Smooth muscle cell (in vitro differentiated cells): ENCODE results near the gene NCEH1. TPM values are rescaled to one million over a fixed set of nuclear protein-coding genes. Genes with fewer than 3 reads are reported as not detected.

Source experiments
- DNase-seq: peaks from one replicate; lab custom pipeline; 2025; ENCODE audit not compliant: unreplicated experiment; lab: John Stamatoyannopoulos, UW
- H2AFZ ChIP-seq: fragments of 200-600 bp; sonication (generic); 2 replicates; pipeline ENCODE4 v1.6.0; 2016; ENCODE audit warnings: antibody characterized with exemption, low read depth, mild to moderate bottlenecking
- H3F3A ChIP-seq: fragments of 200-600 bp; sonication (generic); 2 replicates; pipeline ENCODE4 v1.6.0; 2017; ENCODE audit warnings: antibody characterized with exemption, low read depth
- H3K27ac ChIP-seq: fragments of 200-600 bp; sonication (generic); 2 replicates; pipeline ENCODE4 v1.5.1; 2016; ENCODE audit warnings: low read depth, mild to moderate bottlenecking
- H3K27me3 ChIP-seq: fragments of 200-600 bp; sonication (generic); 2 replicates; pipeline ENCODE4 v1.6.1; 2016; ENCODE audit warnings: low read depth, mild to moderate bottlenecking
- H3K36me3 ChIP-seq: fragments of 200-600 bp; sonication (generic); 2 replicates; pipeline ENCODE4 v1.5.1; 2016; ENCODE audit warnings: low read depth
- H3K4me1 ChIP-seq: fragments of 200-600 bp; sonication (generic); 2 replicates; pipeline ENCODE4 v1.5.1; 2016; ENCODE audit warnings: low read depth
- H3K4me2 ChIP-seq: fragments of 200-600 bp; sonication (generic); 2 replicates; pipeline ENCODE4 v1.6.0; 2016; ENCODE audit warnings: mild to moderate bottlenecking
- H3K4me3 ChIP-seq: fragments of 200-600 bp; sonication (generic); 2 replicates; pipeline ENCODE4 v1.5.1; 2016; ENCODE audit warnings: mild to moderate bottlenecking
- H3K79me2 ChIP-seq: fragments of 200-600 bp; sonication (generic); 2 replicates; pipeline ENCODE4 v1.6.0; 2016; ENCODE audit warnings: low read depth, mild to moderate bottlenecking
- H3K9ac ChIP-seq: fragments of 200-600 bp; sonication (generic); 2 replicates; pipeline ENCODE4 v1.6.0; 2016; ENCODE audit warnings: low read depth
- H3K9me3 ChIP-seq: fragments of 200-600 bp; sonication (generic); replicated peaks from 2 replicates; pipeline ENCODE4 v1.5.1; 2016; ENCODE audit warnings: low read depth
- H4K20me1 ChIP-seq: fragments of 200-600 bp; sonication (generic); 2 replicates; pipeline ENCODE4 v1.6.0; 2016; ENCODE audit warnings: low read depth
- CTCF ChIP-seq: fragments of 200-600 bp; sonication (generic); IDR thresholded peaks from 2 replicates; pipeline ENCODE4 v1.5.1; 2017; ENCODE audit warnings: borderline replicate concordance, mild to moderate bottlenecking, antibody characterized with exemption; ENCODE audit not compliant: insufficient read depth, poor library complexity, severe bottlenecking
- WGBS: methylation state at CpG from one replicate; pipeline ENCODE4 v1.1.7; 2016; ENCODE audit warnings: low lambda C conversion rate; 5-methylcytosine and 5-hydroxymethylcytosine counted together
- polyA plus RNA-seq: library from polyadenylated mRNA; unstranded; fragments of >200 nt; fragmentation: Nextera tagmentation; extraction: Ambion mirVana; gene quantifications from 2 replicates; pipeline ENCODE4 v1.2.1, GENCODE V29; 2016
- total RNA-seq: library from RNA; depleted of rRNA; stranded (reverse); fragments of >200 nt; gene quantifications from 2 replicates; pipeline ENCODE4 v1.2.3, GENCODE V29; 2014

The NCEH1 gene
- total and polyA plus RNA-seq, 2 experiments from 2014 or later = 1.9 to 5.3 TPM

GRCh38 chr3:172751175-172751704, 40.4 kb upstream of the NCEH1 start:
- Histone ChIP-seq H3K4me2 (peak overlapping the region; percentile 93), H2AFZ (peak overlapping the region; percentile 99), H3K9me3 (no peaks in the 10 kb centered on the region), H3K36me3 (no peaks in the 10 kb centered on the region), H3K4me1 (peaks cover 12% of the 10 kb centered on the region), H3K4me3 (peak overlapping the region; percentile 99), H4K20me1 (no peaks in the 10 kb centered on the region), H3K79me2 (peaks cover 39% of the 10 kb centered on the region), H3K27ac (peak overlapping the region; percentile 81), H3K9ac (peak overlapping the region; percentile 94), H3F3A (no peaks in the 10 kb centered on the region), H3K27me3 (no peaks in the 10 kb centered on the region)
- no peak for TF ChIP-seq CTCF
- WGBS = 0% methylated on average over 14 of the region's 14 CpGs
- no peak for DNase-seq

- H3K36me3 ChIP-seq = no peaks in the 10 kb centered on the region
- WGBS = 2% methylated on average over 47 of the region's 49 CpGs
Observed at GRCh38 chr3:172750368-172751174, 39.7 kb upstream of the NCEH1 start, which contains the start of gene ECT2. ECT2 (plus strand) TSS chr3:172750726; CDS start chr3:172754531, 3,805 bp downstream.

DNA sequence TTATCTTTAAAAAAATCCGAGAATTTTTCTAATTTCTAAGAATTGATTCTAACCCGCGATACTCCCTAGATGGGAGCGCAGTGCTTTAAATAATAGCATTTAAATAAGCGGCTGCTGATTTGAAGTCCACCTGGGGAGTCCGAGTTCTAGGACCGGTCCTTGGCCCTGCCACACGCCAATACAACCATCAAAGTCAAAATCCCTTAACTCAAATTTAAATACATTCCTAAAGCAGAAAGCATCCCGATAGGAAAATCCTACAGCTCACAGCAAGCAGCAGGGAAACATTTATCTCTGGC, 39.2 kb upstream of the NCEH1 start:
- Histone ChIP-seq H3K4me1 (peaks cover 12% of the 10 kb centered on the region), H3K36me3 (no peaks in the 10 kb centered on the region), H4K20me1 (no peaks in the 10 kb centered on the region), H3K79me2 (peaks cover 39% of the 10 kb centered on the region), H2AFZ (peak overlapping the region; percentile 87), H3K4me3 (peak overlapping the region; percentile 99), H3K4me2 (peak overlapping the region; percentile 93), H3K9ac (peak overlapping the region; percentile 81), H3K9me3 (no peaks in the 10 kb centered on the region), H3K27me3 (no peaks in the 10 kb centered on the region), H3F3A (no peaks in the 10 kb centered on the region), H3K27ac (peak overlapping the region; percentile 82)
- DNase-seq = no peak
- WGBS = 25% methylated on average over 9 of the region's 9 CpGs
- TF ChIP-seq CTCF = no peak

More at GRCh38 chr3:172750368-172751174, 39.7 kb upstream of the NCEH1 start, which contains the start of gene ECT2:
- Histone ChIP-seq H3F3A (no peaks in the 10 kb centered on the region), H4K20me1 (no peaks in the 10 kb centered on the region), H3K4me2 (peak within 1 kb of the TSS; percentile 93), H3K27ac (peak within 1 kb of the TSS; percentile 82), H3K79me2 (peaks cover 39% of the 10 kb centered on the region), H3K4me3 (peak within 1 kb of the TSS; percentile 99), H3K27me3 (no peaks in the 10 kb centered on the region), H3K9ac (peak within 1 kb of the TSS; percentile 94), H3K4me1 (peaks cover 12% of the 10 kb centered on the region), H3K9me3 (no peaks in the 10 kb centered on the region), H2AFZ (peak within 1 kb of the TSS; percentile 99)
- TF ChIP-seq CTCF = peak; percentile 49
- peak; percentile 80 for DNase-seq
